CD4-positive, alpha-beta T cell treated with Interleukin-12 subunit alpha and Interleukin-12 subunit beta, for 1 hour (primary cell): ENCODE results near the gene NLGN1.
"Not testable (repeated sequence)": the region's sequence is repeated elsewhere in the genome, so short reads cannot be mapped to it uniquely, and the experiment has no call there.

Experiments used
- DNase-seq: peaks from one replicate; pipeline ENCODE4 v3.0.0-alpha.2; 2020

Gene NLGN1

DNA sequence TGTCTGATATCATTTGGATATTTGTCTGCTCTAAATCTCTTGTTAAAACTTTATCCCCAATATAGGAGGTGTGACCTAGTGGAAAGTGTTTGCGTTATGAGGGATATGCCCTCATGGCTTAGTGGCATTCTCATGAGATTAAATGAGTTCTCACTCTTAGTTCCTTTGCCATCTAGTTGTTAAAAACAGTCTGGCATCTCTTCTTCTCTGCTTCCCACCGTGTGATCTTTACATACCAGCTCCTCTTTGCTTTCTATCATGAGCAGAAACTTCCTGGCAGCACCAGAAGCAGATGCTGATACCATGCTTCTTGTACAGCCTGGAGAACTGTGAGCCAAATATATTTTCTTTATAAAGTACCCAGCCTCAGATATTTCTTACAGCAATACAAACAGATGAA, 33.0 kb downstream of the NLGN1 start:
- DNase-seq: no peak

DNA sequence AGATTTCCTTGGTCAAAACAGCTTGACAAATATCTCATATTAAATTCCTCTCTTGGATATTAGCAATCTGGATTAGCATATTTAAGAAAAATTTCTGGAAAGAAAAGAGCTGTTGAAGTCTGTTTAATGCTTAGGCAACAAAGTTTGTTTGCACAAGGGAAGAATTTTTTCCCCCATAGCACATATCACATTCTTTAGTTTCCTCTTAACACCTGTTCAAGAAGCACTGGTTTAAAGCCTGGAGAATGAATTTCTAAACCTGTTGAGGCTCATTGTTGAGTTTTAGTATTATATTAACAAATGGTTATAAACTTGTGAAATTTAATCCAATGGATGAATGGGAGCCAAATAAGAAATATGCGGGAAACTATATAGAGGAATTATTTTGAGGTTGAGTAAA, 41.5 kb downstream of the NLGN1 start:
- DNase-seq: no peak

DNA sequence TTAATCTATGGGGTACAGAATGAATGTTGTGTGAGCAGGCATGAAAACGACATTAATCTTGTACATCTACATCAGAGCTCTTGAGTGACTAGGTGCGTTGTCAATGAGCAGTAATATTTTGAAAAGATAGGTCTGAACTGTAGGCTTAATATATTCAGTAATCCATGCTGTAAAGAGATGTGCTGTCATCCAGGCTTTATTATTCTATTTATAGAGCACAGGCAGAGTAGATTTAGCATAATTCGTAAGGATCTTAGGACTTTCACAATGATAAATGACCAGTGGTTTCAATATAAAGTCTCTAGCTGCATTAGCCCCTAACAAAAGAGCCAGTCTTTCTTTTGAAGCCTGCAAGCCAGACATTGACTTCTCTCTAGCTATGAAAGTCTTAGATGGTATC, 43.0 kb downstream of the NLGN1 start:
- no peak for DNase-seq

DNA sequence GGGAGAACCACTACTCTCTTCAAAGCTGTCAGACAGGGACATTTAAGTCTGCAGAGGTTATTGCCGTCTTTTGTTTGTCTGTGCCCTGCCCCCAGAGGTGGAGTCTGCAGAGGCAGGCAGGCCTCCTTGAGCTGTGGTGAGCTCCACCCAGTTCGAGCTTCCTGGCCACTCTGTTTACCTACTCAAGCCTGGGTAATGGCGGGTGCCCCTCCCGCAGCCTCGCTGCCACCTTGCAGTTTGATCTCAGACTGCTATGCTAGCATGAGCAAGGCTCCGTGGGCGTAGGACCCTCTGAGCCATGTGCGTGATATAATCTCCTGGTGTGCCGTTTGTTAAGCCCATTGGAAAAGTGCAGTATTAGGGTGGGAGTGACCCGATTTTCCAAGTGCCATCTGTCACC, 54.0 kb downstream of the NLGN1 start:
- DNase-seq: not testable (repeated sequence)

DNA sequence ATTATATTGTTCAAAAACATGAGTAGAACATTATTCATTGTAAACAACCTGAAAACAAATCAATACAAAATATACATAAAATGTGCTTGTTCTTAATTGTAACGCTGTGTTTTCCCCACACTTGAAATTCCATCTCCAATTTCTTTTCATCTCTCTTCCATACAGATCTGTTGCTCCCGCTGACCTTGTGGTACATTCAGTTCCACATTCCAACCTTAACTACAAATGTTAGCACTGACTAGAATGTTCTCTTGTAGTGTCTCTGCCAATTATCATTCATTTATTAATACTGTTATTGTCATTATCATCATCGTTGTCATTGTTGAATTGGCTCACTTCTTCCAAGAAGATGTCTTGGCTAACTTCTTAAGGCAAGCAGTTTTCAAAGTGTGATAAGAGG, 65.7 kb downstream of the NLGN1 start:
- no peak for DNase-seq

DNA sequence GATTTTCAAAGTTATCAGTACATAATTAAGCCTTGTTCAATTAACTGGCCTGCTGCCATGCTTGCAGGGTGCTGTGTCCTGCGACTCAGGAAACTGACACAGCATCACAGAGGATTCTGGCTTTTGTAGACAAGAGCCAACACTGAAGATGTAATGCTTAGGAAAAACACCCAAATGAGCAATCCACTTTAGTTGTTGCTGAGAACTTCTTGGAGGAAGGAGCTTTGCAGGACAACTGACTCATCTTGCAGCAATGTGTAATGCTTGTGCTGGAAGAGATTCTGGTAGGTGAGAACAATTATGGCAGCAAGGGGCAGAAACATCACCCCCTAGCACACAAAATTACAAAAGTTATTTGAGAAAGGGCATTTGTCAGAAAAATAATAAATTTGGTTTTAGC, 67.6 kb downstream of the NLGN1 start:
- no peak for DNase-seq

DNA sequence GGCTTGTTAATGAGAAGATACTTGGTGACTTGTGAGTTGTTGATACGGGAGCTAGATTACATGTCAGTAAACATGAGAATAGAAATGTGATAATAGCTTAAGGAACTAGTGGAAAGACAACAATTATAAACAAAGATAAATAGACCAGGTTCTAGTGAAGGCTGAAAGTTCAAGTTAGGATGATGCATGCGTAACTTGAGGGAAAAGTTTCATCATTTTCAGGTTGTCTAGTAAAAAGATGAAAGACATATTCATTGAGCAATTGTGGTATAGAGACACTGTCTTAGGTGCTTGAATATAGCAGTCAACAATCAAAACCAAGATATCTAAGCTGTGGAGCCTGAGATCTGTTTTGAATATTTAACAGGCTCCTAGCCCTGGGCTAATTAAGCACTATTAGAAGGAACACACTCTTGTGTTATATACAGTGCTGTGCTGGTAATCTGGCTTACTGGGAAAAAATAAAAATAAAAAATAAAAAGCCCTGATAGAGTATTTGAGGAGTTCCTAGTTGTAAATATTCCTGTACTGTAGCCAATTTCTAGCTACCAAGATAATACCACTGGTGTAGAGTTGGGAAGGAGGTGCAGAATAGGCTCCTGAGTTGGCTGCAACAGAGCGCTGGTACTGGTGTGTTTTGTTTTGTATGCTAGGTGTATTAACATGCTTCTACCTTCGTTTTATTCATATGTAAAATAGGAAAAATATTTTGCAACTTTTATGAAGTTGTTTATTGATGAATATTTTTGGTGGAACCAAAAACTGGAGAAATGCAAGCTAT, 68.5 kb downstream of the NLGN1 start:
- DNase-seq: no peak

DNA sequence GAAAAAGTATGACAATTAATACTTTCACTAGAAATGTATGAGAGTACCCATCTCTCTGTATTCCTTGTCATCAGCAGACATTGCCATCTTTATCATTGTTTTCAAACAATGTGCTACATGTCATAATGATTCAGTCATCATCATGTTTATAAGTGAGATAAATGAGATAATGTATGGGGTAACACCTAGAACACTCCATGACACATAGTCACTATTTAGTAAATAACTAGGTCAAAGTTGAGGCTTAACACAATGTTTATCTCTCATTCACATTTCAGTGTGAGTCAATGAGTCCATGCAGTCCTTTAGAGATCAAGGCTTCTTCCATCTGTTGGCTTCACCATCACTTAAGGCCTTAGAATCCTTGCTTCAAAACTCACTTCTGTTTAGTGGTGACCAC, 70.0 kb downstream of the NLGN1 start:
- DNase-seq: no peak

DNA sequence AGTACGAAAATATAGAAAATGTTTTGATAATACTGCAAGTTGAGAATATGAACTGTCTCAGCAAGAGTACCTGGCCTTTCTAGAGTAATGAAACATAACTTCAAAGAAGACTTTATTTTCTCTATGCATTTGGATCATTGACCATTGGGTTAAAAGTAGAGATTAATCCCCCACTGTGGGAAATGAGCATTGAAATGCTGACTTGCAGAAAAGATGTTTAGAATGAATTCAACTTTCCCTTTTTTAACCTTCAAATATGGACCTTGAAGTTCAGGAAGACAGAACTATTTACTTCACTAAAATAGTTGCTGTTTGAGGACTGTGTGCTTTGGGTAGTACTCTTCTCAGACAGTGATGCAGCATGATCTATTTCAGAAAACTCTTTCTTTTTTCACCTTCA, 75.7 kb downstream of the NLGN1 start:
- no peak for DNase-seq

DNA sequence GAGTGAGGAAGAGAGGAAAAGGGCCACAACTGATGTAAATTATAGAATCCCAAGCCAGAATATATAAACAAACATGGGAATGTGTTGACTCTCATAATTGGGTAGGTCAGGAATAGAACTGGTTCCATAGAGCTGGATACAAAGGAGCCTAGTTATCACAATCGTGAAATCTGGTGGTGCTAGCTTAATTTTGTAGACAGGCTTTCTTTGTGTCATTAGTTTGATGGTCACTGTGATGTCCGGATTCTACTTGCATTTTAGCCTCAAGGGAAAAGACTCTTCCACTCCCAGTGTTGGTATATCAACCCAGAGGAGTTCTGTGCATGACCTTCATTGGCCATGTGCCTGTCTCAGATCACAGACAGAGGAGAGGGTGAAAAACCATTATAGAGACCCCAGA, 81.8 kb downstream of the NLGN1 start:
- no peak for DNase-seq

DNA sequence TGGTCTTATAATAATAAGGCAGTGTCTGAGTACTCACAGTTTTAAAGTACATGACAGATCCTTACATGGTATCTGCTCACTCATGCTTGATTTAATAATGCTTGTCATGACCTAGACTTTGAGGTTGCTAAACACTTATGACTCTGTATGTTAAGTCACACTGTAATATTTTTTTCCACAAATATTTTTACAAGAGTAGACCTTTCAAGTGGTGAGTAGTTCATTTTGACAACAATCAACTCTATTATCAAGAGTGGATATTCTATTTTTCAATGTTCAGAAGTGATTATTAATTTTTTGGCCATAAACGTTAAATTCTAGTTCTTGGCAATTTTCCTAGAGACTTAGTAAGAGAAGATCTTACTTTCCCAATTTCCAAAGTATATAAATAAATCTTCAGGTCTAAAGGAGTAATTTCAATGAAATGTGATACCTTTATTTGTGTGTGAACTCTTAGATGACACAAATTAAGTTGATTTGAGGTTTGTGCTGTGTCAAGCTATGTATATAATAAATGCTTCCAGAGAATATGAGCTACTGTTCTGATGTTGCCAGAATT, 104.5 kb downstream of the NLGN1 start:
- DNase-seq: no peak

DNA sequence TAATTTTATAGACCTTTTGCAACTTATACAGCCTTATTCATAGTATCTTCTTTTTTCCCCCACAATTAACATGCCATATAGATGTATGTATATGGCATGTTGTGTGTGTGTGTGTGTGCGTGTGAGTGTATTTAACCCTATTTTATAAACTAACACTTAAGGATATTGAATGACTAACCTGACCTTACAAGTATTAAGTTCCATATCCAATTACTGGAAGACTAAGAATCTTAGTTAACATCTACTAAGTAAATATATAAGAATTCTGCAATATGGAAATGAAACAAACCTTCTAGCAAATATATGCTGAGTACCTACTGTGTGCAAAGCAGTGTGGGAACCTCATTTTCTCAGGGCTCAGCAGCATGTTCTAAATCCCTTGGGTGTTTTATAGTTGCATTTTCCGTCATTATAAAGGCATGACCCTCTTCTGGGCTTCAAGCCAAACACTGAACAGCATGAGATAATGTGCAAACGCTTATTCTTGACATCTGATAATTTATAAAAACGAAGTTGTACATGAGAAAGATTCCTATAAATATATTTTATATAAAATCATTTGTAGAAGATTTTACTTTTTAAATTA, 105.5 kb downstream of the NLGN1 start:
- DNase-seq: no peak

DNA sequence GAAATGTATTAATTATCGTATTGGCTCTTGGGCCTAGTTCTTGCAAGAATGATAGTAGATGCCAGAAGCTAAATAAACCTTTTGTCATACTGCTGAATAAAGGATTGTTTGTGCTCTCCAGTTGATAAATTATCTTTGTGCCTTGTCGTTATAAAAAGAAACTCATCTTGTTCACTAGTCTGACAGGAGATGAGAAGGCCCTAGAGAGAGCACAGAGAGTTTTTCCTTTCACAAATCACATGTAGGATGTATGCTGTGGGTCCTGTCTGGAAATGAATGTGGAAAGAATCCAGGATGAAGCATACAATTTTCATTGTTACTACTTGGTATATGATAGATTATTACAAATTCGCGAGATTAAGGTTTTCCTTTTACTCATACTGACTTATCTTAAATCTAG, 113.0 kb downstream of the NLGN1 start:
- no peak for DNase-seq

DNA sequence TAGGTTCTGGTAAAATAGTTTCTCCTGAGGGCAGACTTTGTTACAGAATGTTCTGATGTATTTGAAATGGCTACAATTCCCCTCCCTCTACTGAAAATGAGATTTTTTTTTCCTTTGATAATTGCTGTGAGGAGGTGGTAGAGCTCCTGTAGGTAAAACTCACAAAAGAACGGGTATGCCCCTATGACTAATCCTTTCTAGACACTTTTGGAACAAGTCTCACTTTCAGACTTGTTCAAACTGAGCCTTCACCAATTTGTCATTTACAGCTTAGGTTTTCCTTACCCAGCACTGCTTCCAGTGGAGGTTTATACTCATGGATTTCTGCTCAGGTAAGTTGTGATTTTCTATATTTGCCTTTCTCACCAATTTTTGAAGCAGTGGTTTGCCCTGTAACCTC, 115.6 kb downstream of the NLGN1 start:
- no peak for DNase-seq

DNA sequence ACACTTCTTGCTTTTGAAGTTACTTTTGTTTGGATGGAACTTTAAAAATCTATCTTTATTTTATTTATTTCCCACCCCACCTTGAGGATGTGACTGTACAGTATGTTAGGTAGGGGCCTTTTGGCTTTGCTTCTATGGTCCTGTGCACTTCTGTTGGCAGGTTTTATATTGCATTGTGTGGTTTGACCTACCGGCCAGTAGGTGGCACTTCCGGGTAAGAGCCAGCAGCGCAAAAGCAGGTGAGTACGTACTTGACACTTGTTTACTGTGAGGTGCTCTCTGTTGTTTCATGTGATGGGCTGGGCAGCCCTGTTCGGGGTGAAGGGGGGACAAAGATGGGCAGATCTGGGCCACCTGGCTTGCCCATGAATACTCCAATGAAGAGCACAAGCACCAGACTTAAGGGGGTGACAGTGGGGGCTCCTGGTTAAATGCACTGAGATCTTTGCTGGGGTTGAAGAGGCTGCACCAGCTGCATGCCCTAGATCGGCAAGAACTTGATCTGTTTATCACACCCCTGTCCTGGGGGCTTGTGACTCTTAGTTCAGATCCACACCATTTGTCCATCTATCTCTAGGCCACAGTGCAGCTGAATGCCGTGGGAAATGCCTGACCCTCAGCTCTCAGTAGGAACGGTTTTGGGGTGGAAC, 131.6 kb downstream of the NLGN1 start:
- no peak for DNase-seq

DNA sequence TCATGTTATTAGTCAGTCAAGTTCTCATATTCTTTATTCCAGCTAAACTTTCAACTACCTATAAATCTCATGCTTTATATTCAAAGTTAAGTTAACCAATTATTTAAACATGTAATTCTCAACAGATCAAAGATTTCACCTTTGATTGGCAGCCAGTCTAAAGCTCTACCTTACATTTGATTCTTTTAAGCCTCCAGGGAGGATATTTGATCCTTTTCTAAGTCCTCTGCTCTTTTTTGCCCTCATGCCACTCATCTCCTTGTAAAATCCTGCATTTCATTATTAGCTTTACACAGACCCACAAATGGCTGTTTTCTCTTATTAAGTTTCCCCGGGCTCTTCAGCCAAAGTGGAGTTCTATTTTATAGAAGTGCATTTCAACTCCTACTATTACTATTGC, 134.1 kb downstream of the NLGN1 start:
- no peak for DNase-seq

DNA sequence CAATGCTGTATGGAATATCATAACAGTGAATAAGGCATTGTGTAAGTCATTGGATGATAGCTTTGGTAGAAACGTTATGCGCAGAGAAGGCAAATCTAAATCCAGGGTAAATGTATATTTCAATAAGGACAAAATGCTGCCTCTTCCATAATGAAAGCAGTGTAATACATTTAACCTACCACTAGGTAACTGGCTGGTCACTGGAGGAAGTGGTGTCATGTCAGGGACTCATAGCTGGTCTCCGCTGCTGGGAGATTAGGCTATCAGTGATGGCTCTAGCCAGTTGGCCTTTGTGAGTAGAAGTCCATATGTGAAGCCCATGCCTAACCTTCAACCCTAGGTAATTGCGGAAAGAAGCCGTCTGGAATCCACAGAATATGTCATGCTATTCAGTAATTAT, 140.9 kb downstream of the NLGN1 start:
- DNase-seq: no peak

DNA sequence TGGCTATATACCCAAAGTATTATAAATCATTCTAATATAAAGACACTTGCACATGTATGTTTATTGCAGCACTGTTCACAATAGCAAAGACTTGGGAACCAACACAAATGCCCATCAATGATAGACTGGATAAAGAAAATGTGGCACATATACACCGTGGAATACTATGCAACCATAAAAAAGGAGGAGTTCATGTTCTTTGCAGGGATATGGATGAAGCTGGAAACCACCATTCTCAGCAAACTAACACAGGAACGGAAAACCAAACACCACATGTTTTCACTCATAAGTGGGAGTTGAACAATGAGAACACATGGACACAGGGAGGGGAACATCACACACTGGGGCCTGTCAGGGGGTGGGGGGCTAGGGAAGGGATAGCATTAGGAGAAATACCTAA, 148.0 kb downstream of the NLGN1 start:
- DNase-seq: not testable (repeated sequence)

DNA sequence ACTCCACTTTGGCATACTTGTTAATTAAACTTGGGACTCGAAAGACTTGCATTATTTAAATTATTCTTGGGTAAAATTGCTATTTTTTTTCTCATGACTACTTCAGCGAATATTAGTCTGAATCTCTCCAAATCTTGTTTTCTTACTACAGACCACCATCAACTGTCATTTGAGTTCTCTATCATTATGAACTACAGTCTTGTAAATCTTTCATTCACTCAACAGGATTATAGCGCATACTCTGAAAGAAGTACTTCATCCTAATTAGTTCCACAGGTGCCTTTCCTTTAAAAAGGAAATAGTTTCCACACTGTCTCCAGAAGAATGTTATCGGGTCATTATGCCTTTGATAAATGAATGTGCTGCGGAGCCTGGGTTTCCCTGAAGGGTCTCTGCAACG, 149.5 kb downstream of the NLGN1 start:
- no peak for DNase-seq

DNA sequence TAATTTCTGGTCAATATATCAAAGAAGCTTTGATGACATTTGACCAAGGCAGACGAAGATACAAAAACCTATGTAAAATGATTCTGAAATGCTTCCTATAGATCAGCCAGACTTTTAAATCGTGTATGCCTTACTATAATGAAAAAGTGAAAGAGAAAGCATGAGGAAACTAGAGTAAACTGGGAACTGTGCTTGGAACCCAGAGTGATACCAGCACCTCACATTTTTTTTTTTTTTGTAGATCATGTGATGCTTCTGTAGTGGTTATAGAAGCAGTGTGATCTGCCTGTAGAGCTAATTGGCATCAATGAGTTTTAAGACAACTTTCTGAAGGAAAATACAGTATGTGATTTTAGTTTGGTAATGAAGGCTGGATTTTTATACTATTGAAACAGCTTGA, 150.7 kb downstream of the NLGN1 start:
- DNase-seq: no peak

DNA sequence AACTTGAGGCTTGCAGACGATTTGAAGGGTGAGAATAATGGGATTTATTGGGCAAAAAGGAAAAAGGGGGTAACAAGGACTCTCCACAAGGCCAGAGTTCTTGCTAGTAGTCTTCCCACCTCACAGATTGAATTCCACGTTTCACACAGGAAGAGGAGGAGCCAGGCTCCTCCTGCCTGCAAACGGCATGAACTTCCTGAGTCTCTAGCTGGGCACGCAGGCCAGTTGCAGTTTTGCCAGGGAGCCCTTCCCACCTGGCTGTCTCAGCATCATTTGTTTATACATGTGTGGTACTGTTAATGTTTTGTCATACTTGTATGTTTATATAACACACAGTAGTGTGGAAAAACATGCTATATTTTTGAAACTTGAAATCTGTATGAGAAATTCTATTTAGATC, 155.0 kb downstream of the NLGN1 start:
- no peak for DNase-seq

DNA sequence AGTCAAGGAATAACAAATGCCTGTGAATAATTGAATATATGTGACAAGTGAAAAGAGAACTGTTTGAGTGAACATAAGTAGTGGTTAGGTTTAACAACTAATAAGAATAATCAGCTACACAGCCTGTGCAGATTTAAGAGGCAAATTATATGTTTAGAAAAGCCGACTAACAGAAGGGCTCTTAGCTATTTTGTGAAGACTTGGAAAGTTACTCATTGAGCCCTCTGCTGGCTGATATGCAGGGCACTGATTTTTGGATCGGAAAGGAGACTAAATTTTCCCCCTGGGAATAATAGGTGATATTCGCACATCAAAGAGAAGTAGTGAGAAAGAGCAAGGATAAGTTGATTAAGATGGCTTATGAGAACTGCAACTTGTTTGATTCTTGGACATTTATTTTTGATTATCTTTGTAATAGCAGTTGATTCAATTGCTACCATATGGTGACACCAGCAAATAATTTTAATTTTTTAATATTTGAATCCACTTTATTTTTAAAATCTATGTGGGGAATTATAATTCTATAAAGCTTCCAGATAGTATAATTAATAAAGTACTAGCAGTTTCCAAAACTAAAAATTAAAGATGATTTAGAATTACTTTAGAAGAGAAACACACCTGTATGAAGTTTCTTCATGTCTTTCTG, 156.2 kb downstream of the NLGN1 start:
- no peak for DNase-seq

DNA sequence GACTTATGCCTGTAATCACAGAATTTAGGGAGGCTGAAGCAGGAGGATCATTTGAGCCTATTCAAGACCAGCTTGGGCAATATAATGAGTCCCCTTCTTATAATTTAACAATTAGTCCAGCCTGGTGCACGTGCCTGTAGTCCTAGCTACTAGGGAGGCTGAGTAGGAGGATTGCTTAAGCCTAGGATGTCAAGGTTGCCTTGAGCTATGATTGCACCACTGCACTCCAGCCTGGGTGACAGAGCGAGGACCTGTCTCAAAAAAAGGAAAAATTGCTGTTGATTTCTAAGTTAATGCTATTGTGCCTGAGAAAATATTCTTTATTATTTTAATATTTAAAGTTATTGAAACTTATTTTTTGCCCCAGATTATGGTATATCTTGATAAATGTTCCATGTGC, 159.0 kb downstream of the NLGN1 start:
- no peak for DNase-seq

DNA sequence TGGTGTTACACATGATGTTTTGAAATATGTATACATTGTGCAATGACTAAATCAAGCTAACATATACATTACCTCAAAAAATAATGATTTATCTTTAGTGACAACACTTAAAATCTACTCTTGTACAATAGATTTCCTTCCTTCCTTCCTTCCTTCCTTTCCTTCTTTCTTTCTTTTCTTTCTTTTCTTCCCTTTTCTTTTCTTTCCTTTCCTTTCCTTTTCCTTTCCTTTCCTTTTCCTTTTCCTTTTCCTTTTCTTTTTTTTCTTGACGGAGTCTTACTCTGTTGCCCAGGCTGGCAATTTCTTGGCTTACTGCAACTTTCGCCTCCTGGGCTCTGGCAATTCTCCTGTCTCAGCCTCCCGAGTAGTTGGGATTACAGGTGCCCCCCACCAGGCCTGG, 170.5 kb downstream of the NLGN1 start:
- DNase-seq: no peak
